OCI-LY1 (cell line): ENCODE data around the gene AGTPBP1.

ENCODE experiments used
- H2AFZ ChIP-seq: fragments of 200-600 bp; sonication (generic), shearing (Covaris generic); 2 replicates; pipeline ENCODE4 v1.6.0; 2014; ENCODE audit warnings: antibody characterized with exemption, mild to moderate bottlenecking, low read length
- H3F3A ChIP-seq: fragments of 200-600 bp; sonication (generic), shearing (Covaris generic); 2 replicates; pipeline ENCODE4 v1.6.0; 2014; ENCODE audit warnings: mild to moderate bottlenecking, antibody characterized with exemption, low read length, moderate library complexity; ENCODE audit not compliant: insufficient read depth
- H3K27ac ChIP-seq: fragments of 200-600 bp; sonication (generic); 2 replicates; pipeline ENCODE4 v1.5.1; 2014; ENCODE audit warnings: low read length, mixed run types, mild to moderate bottlenecking, low read depth; ENCODE audit not compliant: poor library complexity, severe bottlenecking
- H3K27me3 ChIP-seq: fragments of 200-600 bp; sonication (generic); 2 replicates; pipeline ENCODE4 v1.6.0; 2014; ENCODE audit warnings: antibody characterized with exemption, mild to moderate bottlenecking, low read length, moderate library complexity; ENCODE audit not compliant: insufficient read depth
- H3K36me3 ChIP-seq: fragments of 200-600 bp; sonication (generic); 2 replicates; pipeline ENCODE4 v1.6.1; 2014; ENCODE audit warnings: mild to moderate bottlenecking, antibody characterized with exemption, low read length, moderate library complexity, mixed read lengths; ENCODE audit not compliant: insufficient read depth
- H3K4me1 ChIP-seq: fragments of 200-600 bp; sonication (generic); 2 replicates; pipeline ENCODE4 v1.5.1; 2014; ENCODE audit warnings: mild to moderate bottlenecking, low read length, moderate library complexity; ENCODE audit not compliant: insufficient read depth, severe bottlenecking
- H3K4me2 ChIP-seq: fragments of 200-600 bp; sonication (generic), shearing (Covaris generic); 2 replicates; pipeline ENCODE4 v1.6.1; 2014; ENCODE audit warnings: low read length
- H3K4me3 ChIP-seq: fragments of 200-600 bp; sonication (generic); 2 replicates; pipeline ENCODE4 v1.5.1; 2014; ENCODE audit warnings: low read length, low read depth, mild to moderate bottlenecking, mixed read lengths; ENCODE audit not compliant: poor library complexity, severe bottlenecking
- H3K79me2 ChIP-seq: fragments of 200-600 bp; shearing (Covaris generic); 2 replicates; pipeline ENCODE4 v1.6.1; 2016; ENCODE audit warnings: mixed run types, low read length, mixed read lengths; ENCODE audit not compliant: insufficient read depth
- H3K9ac ChIP-seq: fragments of 200-600 bp; sonication (generic), shearing (Covaris generic); 2 replicates; pipeline ENCODE4 v1.6.1; 2014; ENCODE audit warnings: mild to moderate bottlenecking, low read length, mixed read lengths
- H3K9me2 ChIP-seq: fragments of 200-600 bp; sonication (generic), shearing (Covaris generic); 2 replicates; pipeline ENCODE4 v1.6.1; 2014; ENCODE audit warnings: low read depth, mild to moderate bottlenecking, low read length, mixed read lengths
- H3K9me3 ChIP-seq: fragments of 200-600 bp; shearing (Covaris generic); 2 replicates; pipeline ENCODE4 v1.6.1; 2014; ENCODE audit warnings: low read length, mixed read lengths
- H4K20me1 ChIP-seq: fragments of 200-600 bp; sonication (generic), shearing (Covaris generic); 2 replicates; pipeline ENCODE4 v1.6.0; 2016; ENCODE audit warnings: mild to moderate bottlenecking, low read length; ENCODE audit not compliant: insufficient read depth
- EZH2 ChIP-seq: fragments of 200-600 bp; sonication (generic), shearing (Covaris generic); IDR thresholded peaks from 2 replicates; pipeline ENCODE4 v1.8.0; 2017; ENCODE audit warnings: borderline replicate concordance, mixed run types, mild to moderate bottlenecking, antibody characterized with exemption, low read length, moderate library complexity, mixed read lengths
- TF ChIP-seq, protein P1 (sequence below): fragments of 200-600 bp; sonication (generic), shearing (Covaris generic); IDR thresholded peaks from 2 replicates; pipeline ENCODE4 v1.5.1; 2017; ENCODE audit warnings: mild to moderate bottlenecking, antibody characterized with exemption, low read length, moderate library complexity, mixed read lengths

Gene AGTPBP1

GRCh38 chr9:85645909-85646627, 95.7 kb downstream of the AGTPBP1 start:
- Histone ChIP-seq H3K27me3 (no peaks in the 10 kb centered on the region), H3K27ac (no peak overlapping the region), H3K4me2 (no peak overlapping the region), H3K9ac (no peak overlapping the region), H3K79me2 (no peaks in the 10 kb centered on the region), H4K20me1 (no peaks in the 10 kb centered on the region), H3K9me3 (no peaks in the 10 kb centered on the region), H3K4me1 (peaks cover 5% of the 10 kb centered on the region), H3F3A (no peaks in the 10 kb centered on the region), H3K4me3 (no peak overlapping the region), H2AFZ (no peak overlapping the region), H3K36me3 (peaks cover 15% of the 10 kb centered on the region), H3K9me2 (no peaks in the 10 kb centered on the region)
- no peak for TF ChIP-seq EZH2
- TF ChIP-seq, protein P1, sequence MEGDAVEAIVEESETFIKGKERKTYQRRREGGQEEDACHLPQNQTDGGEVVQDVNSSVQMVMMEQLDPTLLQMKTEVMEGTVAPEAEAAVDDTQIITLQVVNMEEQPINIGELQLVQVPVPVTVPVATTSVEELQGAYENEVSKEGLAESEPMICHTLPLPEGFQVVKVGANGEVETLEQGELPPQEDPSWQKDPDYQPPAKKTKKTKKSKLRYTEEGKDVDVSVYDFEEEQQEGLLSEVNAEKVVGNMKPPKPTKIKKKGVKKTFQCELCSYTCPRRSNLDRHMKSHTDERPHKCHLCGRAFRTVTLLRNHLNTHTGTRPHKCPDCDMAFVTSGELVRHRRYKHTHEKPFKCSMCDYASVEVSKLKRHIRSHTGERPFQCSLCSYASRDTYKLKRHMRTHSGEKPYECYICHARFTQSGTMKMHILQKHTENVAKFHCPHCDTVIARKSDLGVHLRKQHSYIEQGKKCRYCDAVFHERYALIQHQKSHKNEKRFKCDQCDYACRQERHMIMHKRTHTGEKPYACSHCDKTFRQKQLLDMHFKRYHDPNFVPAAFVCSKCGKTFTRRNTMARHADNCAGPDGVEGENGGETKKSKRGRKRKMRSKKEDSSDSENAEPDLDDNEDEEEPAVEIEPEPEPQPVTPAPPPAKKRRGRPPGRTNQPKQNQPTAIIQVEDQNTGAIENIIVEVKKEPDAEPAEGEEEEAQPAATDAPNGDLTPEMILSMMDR, result no peak

DNA sequence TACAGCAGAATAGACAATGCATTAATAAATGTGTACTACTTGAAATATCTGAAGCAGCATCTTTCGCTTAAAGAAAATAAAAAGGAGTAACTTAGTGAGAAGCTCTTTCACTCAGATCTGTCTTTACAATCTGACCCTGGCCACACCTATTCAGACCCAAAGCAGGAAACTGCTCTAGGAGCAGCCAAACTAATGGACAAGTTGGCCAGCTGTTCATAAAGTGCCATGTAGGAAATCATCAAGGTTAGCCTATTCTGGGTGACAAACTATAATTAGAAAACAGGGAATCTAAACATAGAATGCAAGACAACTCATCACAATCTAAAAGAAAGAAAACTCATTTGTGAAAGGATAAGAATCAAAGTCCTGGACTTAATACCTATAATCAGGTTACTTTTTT, 101.3 kb downstream of the AGTPBP1 start:
- H3K4me1 ChIP-seq, result no peaks in the 10 kb centered on the region
- H3F3A ChIP-seq, result no peaks in the 10 kb centered on the region
- H2AFZ ChIP-seq, result no peak overlapping the region
- no peak overlapping the region for H3K27ac ChIP-seq
- no peaks in the 10 kb centered on the region for H4K20me1 ChIP-seq
- H3K9ac ChIP-seq, result no peak overlapping the region
- no peaks in the 10 kb centered on the region for H3K9me2 ChIP-seq
- H3K9me3 ChIP-seq, result no peaks in the 10 kb centered on the region
- no peaks in the 10 kb centered on the region for H3K27me3 ChIP-seq
- no peak for TF ChIP-seq EZH2
- TF ChIP-seq, protein P1, result no peak
- H3K4me2 ChIP-seq, result no peak overlapping the region
- H3K36me3 ChIP-seq, result peaks cover 15% of the 10 kb centered on the region
- H3K79me2 ChIP-seq, result no peaks in the 10 kb centered on the region
- H3K4me3 ChIP-seq, result no peak overlapping the region

DNA sequence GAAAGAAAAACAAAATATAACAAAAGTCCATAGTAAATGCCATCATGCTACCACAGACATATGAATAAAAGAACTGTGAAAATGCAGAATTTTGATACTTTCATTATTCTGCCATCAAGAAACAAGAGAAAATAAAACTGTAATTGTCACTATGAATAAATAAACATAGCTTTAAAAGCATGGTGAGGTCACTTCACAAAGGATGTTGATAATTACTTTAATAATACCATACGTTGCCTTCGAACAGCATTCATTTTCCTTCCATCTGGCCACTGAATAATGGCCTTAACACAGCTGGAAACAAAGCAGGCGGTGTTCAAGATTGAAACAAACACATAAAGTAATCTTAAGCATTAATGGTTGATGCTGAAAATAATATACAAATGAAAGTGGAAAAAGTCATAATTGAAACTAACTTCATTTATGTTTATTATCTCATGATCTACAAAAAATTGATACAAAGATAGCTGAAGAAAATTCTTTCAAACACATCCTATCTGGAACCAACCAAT, 102.0 kb downstream of the AGTPBP1 start:
- Histone ChIP-seq H4K20me1 (no peaks in the 10 kb centered on the region), H3K4me1 (no peaks in the 10 kb centered on the region), H3K9me2 (no peaks in the 10 kb centered on the region), H3K27ac (no peak overlapping the region), H3K36me3 (peaks cover 15% of the 10 kb centered on the region), H3K79me2 (no peaks in the 10 kb centered on the region), H3K4me2 (no peak overlapping the region), H2AFZ (no peak overlapping the region), H3K27me3 (no peaks in the 10 kb centered on the region), H3K9ac (no peak overlapping the region), H3K4me3 (no peak overlapping the region), H3K9me3 (no peaks in the 10 kb centered on the region), H3F3A (no peaks in the 10 kb centered on the region)
- no peak for TF ChIP-seq EZH2
- TF ChIP-seq, protein P1, result no peak
